AG10803 (cell line): ENCODE data around the gene UTP3.
"Not testable (repeated sequence)": the region's sequence is repeated elsewhere in the genome, so short reads cannot be mapped to it uniquely, and the experiment has no call there.

Experiments used
- DNase-seq: peaks from one replicate; pipeline ENCODE4 v3.0.0; 2010; ENCODE audit warnings: low read depth
- H3K4me3 ChIP-seq: 2 replicates; pipeline ENCODE4 v1.5.1; 2011; ENCODE audit warnings: mild to moderate bottlenecking, low read length, control low read depth
- CTCF ChIP-seq: conservative IDR thresholded peaks from 2 replicates; pipeline ENCODE4 v1.5.1; 2011; ENCODE audit warnings: mild to moderate bottlenecking, low read length, control low read depth, inconsistent platforms

UTP3 gene

GRCh38 chr4:70660106-70660505, 28.2 kb upstream of the UTP3 start:
- no peak for TF ChIP-seq CTCF
- no peak for DNase-seq
- no peak overlapping the region for H3K4me3 ChIP-seq

- DNase-seq, H3K4me3 ChIP-seq: not testable (repeated sequence)
These were observed 26.9 kb upstream of the UTP3 start for GRCh38 chr4:70661309-70661922.

DNA sequence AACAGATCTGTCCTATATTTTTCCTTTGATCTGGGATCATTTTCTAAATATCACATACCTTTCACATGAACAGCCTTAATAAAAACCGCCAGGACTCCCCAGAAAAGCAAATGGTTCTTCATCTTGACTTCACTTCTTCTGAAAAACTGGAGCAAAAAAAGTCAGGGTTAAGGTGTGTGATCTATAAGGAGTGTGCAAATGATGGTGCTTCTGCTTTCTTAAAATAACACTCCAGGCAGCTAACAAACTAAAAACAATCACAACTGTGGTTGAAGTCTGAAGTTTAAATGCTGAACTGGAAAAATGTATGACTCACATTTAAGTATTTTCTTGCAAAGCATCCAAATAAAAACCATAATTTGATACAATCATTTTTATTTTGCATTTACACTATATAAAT, 22.0 kb upstream of the UTP3 start, which contains the start of gene JCHAIN:
Gene JCHAIN (minus strand): TSS at position 140 of the 400 bp plus-strand sequence. CDS start 18 bp downstream, at position 122.
- peak; percentile 29 for DNase-seq
- no peak for TF ChIP-seq CTCF
- no peak within 1 kb of the TSS for H3K4me3 ChIP-seq

GRCh38 chr4:70667740-70668535, 20.4 kb upstream of the UTP3 start:
- DNase-seq = peak; percentile 73
- no peak for TF ChIP-seq CTCF
- no peak overlapping the region for H3K4me3 ChIP-seq

GRCh38 chr4:70670332-70671014, 17.9 kb upstream of the UTP3 start:
- peak; percentile 67 for DNase-seq
- no peak for TF ChIP-seq CTCF
- no peak overlapping the region for H3K4me3 ChIP-seq

GRCh38 chr4:70671091-70671490, 17.2 kb upstream of the UTP3 start:
- H3K4me3 ChIP-seq = no peak overlapping the region
- no peak for DNase-seq

More at GRCh38 chr4:70671091-70671490, 17.2 kb upstream of the UTP3 start:
- no peak for TF ChIP-seq CTCF
